Endothelial cell of umbilical vein (primary cell): Measurements from ENCODE around the gene ASMTL. TPM values are rescaled to one million over a fixed set of nuclear protein-coding genes. Genes with fewer than 3 reads are reported as not detected.

ENCODE experiments used
- BruUV-seq: library from RNA; stranded (reverse); fragments of 400-500 nt; replicated peaks from 2 replicates; lab custom pipeline; 2021; lab: Mats Ljungman, UMichigan
- CTCF ChIA-PET: fragments of 300-600, 350-600 bp; sonication (Branson Sonifier 250); formaldehyde crosslinking; loops from one replicate; lab custom pipeline; 2021; ENCODE audit warnings: antibody characterized with exemption, inconsistent platforms; lab: Charles Lee
- POLR2A ChIA-PET: fragments of 300-600, 350-600 bp; sonication (Branson Sonifier 250); formaldehyde crosslinking; loops from one replicate; lab custom pipeline; 2021; ENCODE audit warnings: antibody characterized with exemption, inconsistent platforms; lab: Charles Lee
- DNase-seq: peaks from one replicate; pipeline ENCODE4 v3.0.0-alpha.2; 2011; ENCODE audit warnings: low read depth, low spot score
- FAIRE-seq: peaks from 2 replicates; lab custom pipeline; 2011; peaks lifted over from hg19 to GRCh38; lab: Jason Lieb, UNC
- H2AFZ ChIP-seq: 2 replicates; pipeline ENCODE4 v1.6.0; 2012; ENCODE audit warnings: low read depth, low read length, control low read depth, inconsistent platforms
- H3K27ac ChIP-seq: 2 replicates; pipeline ENCODE4 v1.5.1; 2011; ENCODE audit warnings: low read depth, mild to moderate bottlenecking, control low read depth, low read length, moderate library complexity; ENCODE audit not compliant: insufficient read depth
- H3K27me3 ChIP-seq, 2 experiments: 2 replicates each; pipeline versions ENCODE4 v1.6.0 to v1.6.1; 2011; ENCODE audit warnings: low read length in 2 of 2, mixed read lengths in 1 of 2; ENCODE audit not compliant: control insufficient read depth in 2 of 2, insufficient read depth in 2 of 2
- H3K36me3 ChIP-seq, 2 experiments: 2 replicates in 1 of 2; 3 replicates in 1 of 2; pipeline ENCODE4 v1.5.1; 2011; ENCODE audit warnings: low read length in 2 of 2, mild to moderate bottlenecking in 1 of 2, moderate library complexity in 1 of 2; ENCODE audit not compliant: control insufficient read depth in 2 of 2, insufficient read depth in 2 of 2; ENCODE audit errors: extremely low read depth in 1 of 2
- H3K4me1 ChIP-seq: 3 replicates; pipeline ENCODE4 v1.5.1; 2011; ENCODE audit warnings: mild to moderate bottlenecking, low read length; ENCODE audit not compliant: control insufficient read depth, insufficient read depth; ENCODE audit errors: extremely low read depth
- H3K4me2 ChIP-seq: 2 replicates; pipeline ENCODE4 v1.6.1; 2011; ENCODE audit warnings: low read length, control low read depth, mixed read lengths; ENCODE audit not compliant: insufficient read depth
- H3K4me3 ChIP-seq, 3 experiments: fragments of 200-600 bp in 1 of 3; sonication (generic), shearing (Covaris generic) in 1 of 3; replicated peaks in 1 of 3; 2 replicates each; pipeline ENCODE4 v1.5.1; 2011 to 2016; ENCODE audit warnings: control low read depth in 3 of 3, low read length in 3 of 3, mild to moderate bottlenecking in 2 of 3, inconsistent platforms in 1 of 3, low read depth in 1 of 3, moderate library complexity in 1 of 3; ENCODE audit not compliant: insufficient read depth in 1 of 3
- H3K79me2 ChIP-seq: 2 replicates; pipeline ENCODE4 v1.6.0; 2012; ENCODE audit warnings: low read length, inconsistent platforms; ENCODE audit not compliant: control insufficient read depth, insufficient read depth
- H3K9ac ChIP-seq: replicated peaks from 2 replicates; pipeline ENCODE3; 2011; ENCODE audit warnings: low read length, control low read depth; ENCODE audit not compliant: insufficient read depth; ENCODE audit errors: extremely low read depth
- H3K9me1 ChIP-seq: replicated peaks from 3 replicates; pipeline ENCODE4 v1.6.0; 2011; ENCODE audit warnings: mild to moderate bottlenecking, low read length; ENCODE audit not compliant: control insufficient read depth, insufficient read depth; ENCODE audit errors: extremely low read depth
- H3K9me3 ChIP-seq: replicated peaks from 2 replicates; pipeline ENCODE4 v1.5.1; 2012; ENCODE audit warnings: low read length, inconsistent platforms; ENCODE audit not compliant: control insufficient read depth, insufficient read depth
- H4K20me1 ChIP-seq: replicated peaks from 2 replicates; pipeline ENCODE3; 2011; ENCODE audit warnings: mild to moderate bottlenecking, low read length; ENCODE audit not compliant: control insufficient read depth, insufficient read depth; ENCODE audit errors: extremely low read depth
- EZH2 ChIP-seq: IDR thresholded peaks from 2 replicates; pipeline ENCODE4 v1.6.1; 2012; ENCODE audit warnings: borderline replicate concordance, low read depth, mild to moderate bottlenecking, moderate library complexity, low read length, inconsistent platforms; ENCODE audit not compliant: severe bottlenecking
- GATA2 ChIP-seq: IDR thresholded peaks from 2 replicates; pipeline ENCODE4 v1.7.0; 2011; ENCODE audit warnings: low read depth, mild to moderate bottlenecking, moderate library complexity, mixed read lengths, low read length; ENCODE audit not compliant: insufficient read length, insufficient read depth
- JUN ChIP-seq: IDR thresholded peaks from 2 replicates; pipeline ENCODE4 v1.6.1; 2011; ENCODE audit warnings: borderline replicate concordance, low read depth; ENCODE audit not compliant: insufficient read length, insufficient read depth
- POLR2AphosphoS5 ChIP-seq: IDR thresholded peaks from 2 replicates; pipeline ENCODE4 v1.6.1; 2012; ENCODE audit warnings: low read depth, mild to moderate bottlenecking, control low read depth, low read length, moderate library complexity; ENCODE audit not compliant: insufficient read depth
- dilution Hi-C: fragments of 300-500 bp; cut with MboI; formaldehyde crosslinking; loops from one replicate; pipeline ENCODE4 v1.15.0; 2019; ENCODE audit warnings: low sequenced_read_pairs; ENCODE audit not compliant: extremely low pct_ligation_motif_present
- intact Hi-C: fragments of 100-400 bp; cut with micrococcal nuclease; formaldehyde crosslinking; loops from one replicate; pipeline ENCODE4 v1.10.0; 2022
- polyA plus RNA-seq, 4 experiments: library from polyadenylated mRNA; depleted of rRNA in 3 of 4; stranded (reverse) in 3 of 4; unstranded in 1 of 4; fragments of >200 nt; gene quantifications; 2 replicates each; pipeline versions ENCODE4 v1.2.1 to v1.2.3, GENCODE V29; 2011 to 2012; ENCODE audit warnings: missing spikeins in 1 of 4
- total RNA-seq: library from RNA; stranded (reverse); gene quantifications from 2 replicates; pipeline ENCODE4 v1.2.3, GENCODE V29; 2021

The ASMTL gene
- total and polyA plus RNA-seq, 2 donors (not counting 3 experiments of a cell fraction or from before 2014, with no cell fraction given): 27.1 to 29.9 TPM

- H3K4me3 ChIP-seq: no peak overlapping the region
- CTCF ChIA-PET: no interaction called here
- POLR2A ChIA-PET: no interaction called here
- H3K36me3 ChIP-seq: peaks cover 0 to 15% of the 10 kb centered on the region in 2 experiments
- no peaks in the 10 kb centered on the region for H3K79me2 ChIP-seq
- no peak for TF ChIP-seq JUN
- H3K27me3 ChIP-seq: no peaks in the 10 kb centered on the region
- no peak for DNase-seq
- no peaks in the 10 kb centered on the region for H3K4me1 ChIP-seq
- H3K9me1 ChIP-seq: no peaks in the 10 kb centered on the region
- no TSS peak for BruUV-seq
- dilution Hi-C loops: no loop called here
- no peak for FAIRE-seq
- intact Hi-C loops: no loop called here
- no peak overlapping the region for H3K9ac ChIP-seq
- no peak overlapping the region for H3K4me2 ChIP-seq
- H2AFZ ChIP-seq: no peak overlapping the region
- H3K27ac ChIP-seq: no peak overlapping the region
- no peaks in the 10 kb centered on the region for H4K20me1 ChIP-seq
- no peaks in the 10 kb centered on the region for H3K9me3 ChIP-seq
Measured at GRCh38 chrX:1434871-1435240, 17.9 kb downstream of the ASMTL start.

- FAIRE-seq: no peak
- no TSS peak for BruUV-seq
Measured at GRCh38 chrX:1433646-1434357, 18.9 kb downstream of the ASMTL start.

More at GRCh38 chrX:1433646-1434357, 18.9 kb downstream of the ASMTL start:
- no peak overlapping the region for H3K9ac ChIP-seq
- no peaks in the 10 kb centered on the region for H3K4me1 ChIP-seq
- dilution Hi-C loops (no loop called here), intact Hi-C loops (no loop called here)
- H3K36me3 ChIP-seq: peaks cover 0 to 15% of the 10 kb centered on the region in 2 experiments
- no peaks in the 10 kb centered on the region for H3K9me1 ChIP-seq
- H3K4me3 ChIP-seq: no peak overlapping the region
- no peak overlapping the region for H3K4me2 ChIP-seq
- H3K27ac ChIP-seq: no peak overlapping the region
- H3K79me2 ChIP-seq: no peaks in the 10 kb centered on the region
- no peak for DNase-seq
- H3K9me3 ChIP-seq: no peaks in the 10 kb centered on the region
- ChIA-PET CTCF (no interaction called here), POLR2A (no interaction called here)
- no peaks in the 10 kb centered on the region for H3K27me3 ChIP-seq
- H2AFZ ChIP-seq: no peak overlapping the region
- H4K20me1 ChIP-seq: no peaks in the 10 kb centered on the region
- TF ChIP-seq JUN (no peak), POLR2AphosphoS5 (no peak), GATA2 (no peak), EZH2 (no peak)
